Measurements from ENCODE around the gene WNT7A.

WNT7A gene

DNA sequence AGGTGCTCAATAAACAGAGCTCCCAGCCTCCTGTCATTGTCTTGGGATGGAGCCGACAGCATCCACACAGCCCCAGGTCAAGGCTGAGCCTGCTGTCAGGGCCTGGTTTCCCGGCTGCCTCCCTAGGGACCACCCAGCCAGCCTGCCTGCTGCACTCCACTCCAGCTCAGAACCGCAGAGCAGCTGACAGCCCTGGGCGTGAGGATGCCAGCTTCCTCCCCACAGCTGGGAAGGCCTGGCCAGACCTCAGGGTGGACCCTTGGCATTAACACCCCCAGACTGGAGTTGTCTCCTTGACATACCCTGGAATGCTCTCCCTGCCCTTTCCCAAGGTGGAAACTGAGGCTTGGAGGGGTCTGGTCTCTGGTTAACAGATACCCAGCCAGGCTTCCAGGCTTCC is 112.0 kb downstream of the WNT7A start:
- DNase-seq, result no peak

- DNase-seq, result no peak
These were observed 112.8 kb downstream of the WNT7A start for GRCh38 chr3:13767030-13767429.

All from OCI-M1 (cell line).